PC-3 (cell line): Measurements from ENCODE around the gene FOXC2. TPM values are rescaled to one million over a fixed set of nuclear protein-coding genes. Genes with fewer than 3 reads are reported as not detected.

ENCODE experiments used
- ATAC-seq: fragments of 200-7000 bp; cut with Tn5 transposase; 2 replicates; pipeline ENCODE4 v1.9.1; 2020; ENCODE audit warnings: mild to moderate bottlenecking, moderate library complexity
- BruUV-seq: library from RNA; stranded (reverse); fragments of 400-500 nt; replicated peaks from 2 replicates; lab custom pipeline; 2021; lab: Mats Ljungman, UMichigan
- CTCF ChIA-PET: fragments of 300-600 bp; sonication (Branson Sonifier 250); formaldehyde crosslinking; loops from one replicate; lab custom pipeline; 2022; ENCODE audit warnings: antibody characterized with exemption; lab: Charles Lee
- POLR2A ChIA-PET: fragments of 300-600 bp; sonication (Branson Sonifier 250); formaldehyde crosslinking; loops from one replicate; lab custom pipeline; 2022; ENCODE audit warnings: antibody characterized with exemption; ENCODE audit not compliant: unreplicated experiment; lab: Charles Lee
- DNase-seq: peaks from one replicate; pipeline ENCODE4 v3.0.0-alpha.2; 2015
- H2AFZ ChIP-seq: fragments of 300-600 bp; sonication (generic); 2 replicates; pipeline ENCODE4 v1.6.0; 2016; ENCODE audit warnings: antibody characterized with exemption, low read length
- H3F3A ChIP-seq: fragments of 300-600 bp; sonication (generic); one replicate; pipeline ENCODE4 v1.6.0; 2017; ENCODE audit warnings: antibody characterized with exemption, low read length, control low read depth, mild to moderate bottlenecking; ENCODE audit not compliant: unreplicated experiment
- H3K27ac ChIP-seq: fragments of 300-600 bp; sonication (generic); 2 replicates; pipeline ENCODE4 v1.5.1; 2016; ENCODE audit warnings: mild to moderate bottlenecking, low read length
- H3K27me3 ChIP-seq: fragments of 300-600 bp; sonication (generic); 2 replicates; pipeline ENCODE4 v1.6.1; 2016; ENCODE audit warnings: low read length, mixed read lengths
- H3K36me3 ChIP-seq: fragments of 300-600 bp; sonication (generic); 2 replicates; pipeline ENCODE4 v1.6.1; 2016; ENCODE audit warnings: low read depth, mixed run types, low read length, mixed read lengths
- H3K4me1 ChIP-seq: fragments of 300-600 bp; sonication (generic); 2 replicates; pipeline ENCODE4 v1.5.1; 2016; ENCODE audit warnings: low read length; ENCODE audit not compliant: insufficient read depth
- H3K4me2 ChIP-seq: fragments of 300-600 bp; sonication (generic); 2 replicates; pipeline ENCODE4 v1.6.0; 2016; ENCODE audit warnings: low read length
- H3K4me3 ChIP-seq: fragments of 300-600 bp; sonication (generic); 2 replicates; pipeline ENCODE4 v1.5.1; 2016; ENCODE audit warnings: mild to moderate bottlenecking, low read length, mixed read lengths
- H3K79me2 ChIP-seq: fragments of 300-600 bp; sonication (generic); 2 replicates; pipeline ENCODE4 v1.6.1; 2017; ENCODE audit warnings: low read length, mixed read lengths
- H3K9ac ChIP-seq: fragments of 300-600 bp; sonication (generic); 2 replicates; pipeline ENCODE4 v1.6.0; 2016; ENCODE audit warnings: mild to moderate bottlenecking, low read length
- H3K9me2 ChIP-seq: fragments of 300-600 bp; sonication (generic); replicated peaks from 2 replicates; pipeline ENCODE4 v1.6.1; 2016; ENCODE audit warnings: mixed run types, low read length, mixed read lengths
- H3K9me3 ChIP-seq: fragments of 300-600 bp; sonication (generic); 2 replicates; pipeline ENCODE4 v1.6.1; 2016; ENCODE audit warnings: low read length, mixed read lengths
- H4K20me1 ChIP-seq: fragments of 300-600 bp; sonication (generic); 2 replicates; pipeline ENCODE4 v1.6.1; 2016; ENCODE audit warnings: low read length, mixed read lengths
- CTCF ChIP-seq: fragments of 300-600 bp; sonication (generic); conservative IDR thresholded peaks from 2 replicates; pipeline ENCODE4 v1.5.1; 2017; ENCODE audit warnings: antibody characterized with exemption, low read depth, mild to moderate bottlenecking, low read length
- EZH2 ChIP-seq: fragments of 300-600 bp; sonication (generic); IDR thresholded peaks from one replicate; pipeline ENCODE4 v1.6.1; 2017; ENCODE audit warnings: antibody characterized with exemption, mild to moderate bottlenecking, low read length; ENCODE audit not compliant: unreplicated experiment
- EZH2phosphoT487 ChIP-seq: fragments of 300-600 bp; sonication (generic); IDR thresholded peaks from 2 replicates; pipeline ENCODE4 v1.6.1; 2018; ENCODE audit warnings: mild to moderate bottlenecking, antibody characterized with exemption, low read length, borderline replicate concordance
- intact Hi-C: fragments of 100-400 bp; cut with micrococcal nuclease; formaldehyde crosslinking; loops from 2 replicates; pipeline ENCODE4 v1.9.0; 2023
- total RNA-seq: library from RNA; depleted of rRNA; stranded (reverse); fragments of >200 nt; gene quantifications from 2 replicates; pipeline ENCODE4 v1.2.3, GENCODE V29; 2014

Gene FOXC2
- total RNA-seq, 1 experiment from 2014 or later: not detected

GRCh38 chr16:86565644-86566511 is 751 bp upstream of the FOXC2 start:
- CTCF ChIA-PET: no interaction called here
- Histone ChIP-seq H4K20me1 (no peaks in the 10 kb centered on the region), H3K4me1 (peaks cover 15% of the 10 kb centered on the region), H3K9me2 (no peaks in the 10 kb centered on the region), H3K4me3 (no peak overlapping the region), H3K27ac (no peak overlapping the region), H3F3A (no peaks in the 10 kb centered on the region), H3K27me3 (no peaks in the 10 kb centered on the region), H3K9ac (no peak overlapping the region), H2AFZ (no peak overlapping the region), H3K79me2 (no peaks in the 10 kb centered on the region), H3K9me3 (no peaks in the 10 kb centered on the region), H3K4me2 (no peak overlapping the region), H3K36me3 (no peaks in the 10 kb centered on the region)
- POLR2A ChIA-PET: no interaction called here
- no peak for ATAC-seq
- no peak for DNase-seq
- intact Hi-C loops: no loop called here
- TF ChIP-seq CTCF (no peak), EZH2 (no peak), EZH2phosphoT487 (no peak)
- BruUV-seq: no TSS peak

GRCh38 chr16:86566966-86567700 is 504 bp downstream of the FOXC2 start:
- ATAC-seq: no peak
- ChIA-PET CTCF (no interaction called here), POLR2A (no interaction called here)
- Histone ChIP-seq H3K36me3 (no peaks in the 10 kb centered on the region), H3F3A (no peaks in the 10 kb centered on the region), H3K4me3 (no peak overlapping the region), H3K79me2 (no peaks in the 10 kb centered on the region), H3K9ac (no peak overlapping the region), H3K27me3 (no peaks in the 10 kb centered on the region), H3K27ac (no peak overlapping the region), H3K9me3 (no peaks in the 10 kb centered on the region), H2AFZ (no peak overlapping the region), H3K4me1 (peaks cover 15% of the 10 kb centered on the region), H3K9me2 (no peaks in the 10 kb centered on the region), H3K4me2 (no peak overlapping the region), H4K20me1 (no peaks in the 10 kb centered on the region)
- no TSS peak for BruUV-seq
- no peak for DNase-seq
- TF ChIP-seq EZH2 (no peak), EZH2phosphoT487 (no peak), CTCF (no peak)
- intact Hi-C loops: no loop called here
